CD4-positive, alpha-beta T cell treated with Interleukin-4 for 1 hour (primary cell): ENCODE measurements around the gene SPSB3.

ENCODE experiments used
- DNase-seq, 2 donors: peaks; one replicate each; pipeline ENCODE4 v3.0.0-alpha.2; 2020 to 2022

SPSB3 gene

DNA sequence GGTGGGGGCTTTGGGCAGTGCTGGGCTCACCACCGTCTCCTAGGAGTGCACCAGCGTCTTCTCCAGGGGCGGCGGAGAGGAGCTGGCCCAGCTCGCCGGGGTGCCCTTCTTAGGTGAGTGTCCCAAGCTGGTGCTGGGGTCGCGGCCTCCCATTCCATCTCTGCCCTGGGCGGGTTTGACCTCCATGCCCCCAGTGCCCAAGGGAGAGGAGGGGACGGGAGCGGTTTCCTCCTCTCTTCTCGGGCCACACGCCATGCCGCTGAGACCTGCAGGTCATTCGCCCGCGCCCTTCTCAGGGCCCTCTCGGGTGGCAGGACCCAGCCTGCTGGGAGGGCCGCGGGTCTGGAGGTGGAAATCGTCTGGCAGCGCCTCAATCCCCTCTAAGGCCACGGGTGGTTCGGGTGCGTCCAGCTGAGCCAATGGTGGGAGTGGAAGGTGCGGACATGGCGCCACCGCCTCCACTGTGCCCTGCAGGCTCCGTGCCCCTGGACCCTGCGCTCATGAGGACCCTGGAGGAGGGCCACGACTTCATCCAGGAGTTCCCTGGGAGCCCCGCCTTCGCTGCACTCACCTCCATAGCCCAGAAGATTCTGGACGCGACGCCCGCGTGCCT, 5.8 kb upstream of the SPSB3 start:
- DNase-seq: no peak

DNA sequence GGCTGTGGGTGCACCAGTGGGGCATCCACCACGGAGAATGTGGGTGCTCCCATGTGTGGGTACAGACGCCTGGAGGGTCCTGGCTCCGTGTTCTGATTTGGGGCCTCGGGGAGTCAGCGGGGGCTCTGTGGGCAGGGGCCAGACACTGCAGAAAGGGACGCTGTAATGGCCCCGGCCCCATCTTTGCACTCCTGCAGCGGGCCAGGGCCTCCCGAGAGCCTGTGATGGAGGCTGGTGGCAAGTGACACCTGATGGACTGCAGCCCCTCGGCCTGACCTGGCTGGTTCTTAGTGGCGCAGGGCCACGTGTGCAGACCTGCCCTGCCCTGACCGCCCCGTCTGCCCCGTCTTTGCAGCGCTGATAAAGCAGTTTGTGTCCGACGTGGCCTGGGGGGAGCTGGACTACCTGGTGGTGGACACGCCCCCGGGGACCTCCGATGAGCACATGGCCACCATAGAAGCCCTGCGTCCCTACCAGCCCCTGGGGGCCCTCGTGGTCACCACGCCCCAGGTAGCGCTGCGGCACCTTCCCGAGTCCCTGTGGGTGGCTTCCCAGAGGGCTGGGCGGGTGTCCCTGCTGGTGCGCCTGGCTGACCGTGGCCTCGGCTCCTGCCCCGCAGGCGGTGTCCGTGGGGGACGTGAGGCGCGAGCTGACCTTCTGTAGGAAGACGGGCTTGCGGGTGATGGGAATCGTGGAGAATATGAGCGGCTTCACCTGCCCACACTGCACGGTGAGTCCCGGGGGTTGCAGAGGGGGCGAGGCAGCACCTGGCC, 5.1 kb upstream of the SPSB3 start:
- no peak for DNase-seq

DNA sequence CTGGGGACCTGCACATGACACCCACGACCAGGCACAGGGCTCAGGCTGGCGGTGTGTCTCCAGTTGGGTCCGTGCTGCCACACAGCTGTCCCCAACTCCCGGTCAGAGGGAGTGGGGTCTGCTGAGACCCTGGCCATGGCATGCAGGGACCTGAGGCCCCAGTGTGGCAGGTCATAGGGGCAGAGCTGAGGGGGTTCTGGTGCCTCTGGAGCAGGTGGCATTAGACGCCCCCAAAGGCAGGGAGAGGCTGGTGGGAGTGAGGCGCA, 4.6 kb upstream of the SPSB3 start:
- no peak for DNase-seq

DNA sequence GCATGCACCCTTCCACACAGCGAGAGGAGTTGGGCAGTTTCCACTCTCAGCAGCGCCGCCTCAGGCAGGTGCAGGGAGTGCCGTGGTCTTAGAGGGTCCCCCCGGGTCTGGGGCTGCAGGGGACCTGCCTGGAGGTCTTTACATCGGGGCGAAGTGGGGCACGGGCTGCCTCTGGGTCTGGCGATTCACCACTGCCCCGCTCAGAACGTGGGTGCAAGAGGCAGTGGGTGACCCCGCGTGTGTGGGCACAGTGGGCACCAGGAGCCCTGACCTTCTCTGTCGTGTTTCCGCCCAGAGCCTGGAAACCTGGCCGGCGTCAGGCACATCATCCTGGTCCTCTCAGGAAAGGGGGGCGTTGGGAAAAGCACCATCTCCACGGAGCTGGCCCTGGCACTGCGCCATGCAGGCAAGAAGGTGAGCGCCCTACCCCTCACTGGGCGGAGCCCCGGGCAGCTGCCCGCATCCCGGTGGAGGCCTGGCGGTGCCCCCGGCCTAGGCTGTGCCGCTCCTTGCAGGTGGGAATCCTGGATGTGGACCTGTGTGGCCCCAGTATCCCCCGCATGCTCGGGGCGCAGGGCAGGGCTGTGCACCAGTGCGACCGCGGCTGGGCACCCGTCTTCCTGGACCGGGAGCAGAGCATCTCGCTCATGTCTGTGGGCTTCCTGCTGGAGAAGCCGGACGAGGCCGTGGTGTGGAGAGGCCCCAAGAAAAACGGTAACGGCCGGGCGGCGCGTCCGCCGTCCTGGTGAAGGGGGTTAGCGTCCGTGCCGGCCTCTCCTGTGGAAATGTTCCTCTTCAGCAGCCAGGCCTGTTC, 4.1 kb upstream of the SPSB3 start:
- DNase-seq: no peak

DNA sequence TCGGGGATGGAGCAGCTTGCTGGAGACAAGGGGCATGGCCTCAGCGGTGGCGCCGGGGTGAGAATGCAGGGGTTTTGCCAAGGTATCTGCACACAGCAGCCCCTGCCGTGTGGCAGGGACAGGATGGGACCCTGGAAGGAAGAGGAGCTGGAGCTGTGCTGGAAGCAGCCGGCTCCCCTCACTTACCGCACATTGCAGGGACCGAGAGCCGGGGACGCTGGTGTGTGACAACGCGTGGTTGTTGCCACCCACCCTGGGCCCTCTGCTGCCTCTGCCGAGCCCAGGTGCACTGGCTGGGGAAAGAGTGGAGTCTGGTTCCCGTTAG, 3.4 kb upstream of the SPSB3 start:
- DNase-seq: no peak

DNA sequence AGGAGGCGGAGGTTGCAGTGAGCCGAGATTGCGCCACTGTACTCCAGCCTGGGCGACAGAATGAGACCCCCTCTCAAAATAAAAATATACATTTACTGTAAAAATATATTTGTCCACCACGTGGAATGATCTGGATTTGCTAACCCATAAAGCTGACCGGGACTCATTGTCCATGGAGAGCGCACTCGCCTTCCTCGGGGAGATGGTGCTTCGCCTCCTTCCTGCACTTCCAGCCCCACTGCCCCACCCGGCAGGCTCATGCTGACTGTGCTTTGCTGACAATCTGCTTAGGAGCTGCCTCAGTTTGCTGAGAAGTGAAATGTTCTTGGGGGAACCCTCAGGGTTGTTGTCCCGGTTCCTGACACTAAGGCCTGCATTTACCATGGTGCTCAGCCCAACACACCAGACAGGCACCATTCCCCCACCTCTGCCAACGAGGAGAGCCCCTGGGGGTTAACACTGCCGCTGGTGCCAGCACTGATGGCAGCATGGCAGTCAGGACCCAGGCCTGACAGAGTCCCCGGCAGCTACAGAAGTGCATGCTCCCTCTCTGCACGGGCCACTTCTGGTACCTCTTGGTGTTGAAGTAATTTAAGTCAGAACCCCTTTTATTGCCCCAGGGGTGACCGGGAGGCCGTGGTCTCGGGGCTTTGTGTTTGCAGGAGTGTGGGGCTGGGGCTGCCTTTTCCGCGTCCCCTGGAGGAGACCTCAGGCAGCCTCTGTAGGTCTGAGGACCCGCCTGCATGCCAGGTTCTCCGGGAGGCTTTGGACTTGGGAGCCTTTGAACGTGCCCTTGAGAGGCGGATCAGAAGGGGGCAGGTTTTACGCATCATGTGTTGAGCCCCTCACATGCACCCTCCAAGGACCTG, 2.8 kb upstream of the SPSB3 start:
- no peak for DNase-seq

DNA sequence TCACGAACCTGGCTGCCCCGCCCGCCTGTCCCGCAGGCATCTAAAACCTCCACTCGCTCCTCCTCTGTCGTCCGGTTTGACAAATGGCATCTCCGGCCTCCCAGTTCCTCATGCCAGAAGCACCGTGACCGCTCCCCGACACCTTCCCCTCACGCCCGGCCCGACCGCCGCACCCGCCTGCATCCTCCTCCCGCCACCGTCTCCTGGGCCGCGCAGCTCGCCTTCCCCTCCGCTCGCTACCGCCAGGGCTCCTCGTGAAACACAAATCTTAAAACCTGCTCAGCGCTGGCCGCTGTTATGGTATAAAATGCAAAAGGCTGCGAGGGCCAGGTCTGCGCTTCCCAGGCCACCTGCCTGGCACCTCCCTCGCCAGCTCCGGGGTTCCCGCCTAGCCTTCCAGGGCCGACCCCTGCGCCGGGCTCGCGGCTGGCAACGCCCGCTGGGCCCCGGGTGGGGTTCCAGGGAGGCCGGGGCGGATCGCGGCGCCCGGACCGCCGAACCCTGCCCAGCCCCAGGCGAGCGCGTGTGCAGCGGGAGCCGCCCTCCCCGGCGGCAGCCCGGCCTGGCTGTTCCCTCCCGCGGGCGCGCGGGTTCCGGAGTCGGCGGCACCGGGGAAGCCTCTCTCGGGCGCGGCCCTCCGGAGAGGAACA, 488 bp downstream of the SPSB3 start:
- peak in 1 of 2 donors; percentile 23 for DNase-seq

DNA sequence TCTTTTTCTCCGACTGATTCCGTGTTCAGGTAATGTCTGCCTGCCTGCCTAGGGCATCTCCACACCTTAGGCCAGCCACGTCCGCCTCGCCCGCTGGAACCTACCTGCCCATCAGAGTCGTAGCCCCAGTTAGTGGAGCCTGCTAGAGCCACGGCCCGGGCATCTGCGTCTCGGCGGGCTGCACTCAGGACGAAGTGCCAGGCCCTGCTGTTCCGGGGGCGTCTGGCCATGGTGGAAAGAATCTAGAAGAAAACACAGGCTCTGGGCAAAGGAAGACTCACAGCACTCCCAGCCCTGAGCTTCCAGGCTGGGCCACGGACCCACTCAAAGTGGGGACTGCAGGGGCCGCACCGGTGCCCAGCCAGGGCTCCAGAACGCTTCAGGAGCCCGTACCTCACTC, 1.1 kb downstream of the SPSB3 start:
- DNase-seq: no peak

DNA sequence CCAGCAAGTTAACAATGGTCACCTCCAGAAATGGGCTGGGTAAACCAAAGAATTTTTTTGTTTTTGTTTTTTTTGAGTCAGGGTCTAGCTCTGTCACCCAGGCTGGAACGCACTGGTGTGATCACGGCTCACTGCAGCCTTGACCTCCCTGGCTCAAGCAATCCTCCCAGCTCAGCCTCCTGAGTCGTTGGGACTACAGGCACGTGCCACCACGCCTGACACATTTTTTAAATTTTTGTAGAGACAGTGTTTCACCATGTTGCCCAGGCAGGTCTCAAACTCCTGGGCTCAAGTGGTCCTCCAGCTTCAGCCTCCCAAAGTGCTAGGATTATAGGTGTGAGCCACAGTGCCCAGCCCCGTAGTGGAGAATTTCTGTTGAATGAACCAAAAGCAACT, 1.7 kb downstream of the SPSB3 start:
- no peak for DNase-seq

DNA sequence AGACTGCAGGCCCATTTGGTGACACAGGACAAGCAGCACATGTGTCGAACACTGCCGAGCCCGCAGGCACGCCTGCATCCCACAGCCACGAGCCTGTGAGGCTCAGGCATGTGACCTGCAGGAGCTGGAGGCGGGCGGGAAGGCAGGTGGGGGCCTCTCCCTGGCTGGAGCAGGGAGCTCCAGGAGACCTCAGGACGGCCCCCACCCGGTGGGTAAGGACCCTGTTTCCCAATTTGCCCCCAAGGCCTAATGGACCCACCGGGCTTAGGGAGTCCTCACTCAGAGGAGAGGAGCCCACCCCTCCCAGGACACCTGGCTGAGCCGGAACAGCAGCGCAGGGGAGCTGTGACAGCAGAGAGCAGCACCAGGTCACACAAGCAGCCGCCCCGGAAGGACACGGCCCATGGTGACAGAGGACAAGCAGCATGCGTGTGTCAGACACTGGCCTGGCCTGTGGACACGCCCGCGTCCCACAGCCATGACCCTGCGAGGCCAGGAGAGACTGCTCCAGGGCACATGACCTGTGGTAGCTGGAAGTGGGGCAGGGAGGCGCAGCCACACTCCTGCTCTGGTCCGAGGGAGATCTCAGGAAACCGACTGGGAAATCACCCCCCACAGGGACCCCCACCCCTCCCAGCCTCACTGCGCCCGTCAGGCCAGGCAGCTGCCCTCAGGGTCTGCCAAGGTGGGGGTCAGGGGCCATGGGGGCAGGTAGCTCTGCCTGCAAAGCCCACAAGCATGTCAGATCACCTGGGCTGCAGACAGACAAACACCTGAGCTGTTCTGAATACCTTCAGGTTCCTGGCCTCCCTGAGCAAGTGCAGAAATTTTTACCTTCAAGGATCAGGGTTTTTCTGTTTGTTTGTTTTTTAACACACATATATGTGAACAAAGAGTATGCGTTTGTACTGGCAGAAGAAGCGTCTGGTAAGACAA, 2.4 kb downstream of the SPSB3 start:
- no peak for DNase-seq

DNA sequence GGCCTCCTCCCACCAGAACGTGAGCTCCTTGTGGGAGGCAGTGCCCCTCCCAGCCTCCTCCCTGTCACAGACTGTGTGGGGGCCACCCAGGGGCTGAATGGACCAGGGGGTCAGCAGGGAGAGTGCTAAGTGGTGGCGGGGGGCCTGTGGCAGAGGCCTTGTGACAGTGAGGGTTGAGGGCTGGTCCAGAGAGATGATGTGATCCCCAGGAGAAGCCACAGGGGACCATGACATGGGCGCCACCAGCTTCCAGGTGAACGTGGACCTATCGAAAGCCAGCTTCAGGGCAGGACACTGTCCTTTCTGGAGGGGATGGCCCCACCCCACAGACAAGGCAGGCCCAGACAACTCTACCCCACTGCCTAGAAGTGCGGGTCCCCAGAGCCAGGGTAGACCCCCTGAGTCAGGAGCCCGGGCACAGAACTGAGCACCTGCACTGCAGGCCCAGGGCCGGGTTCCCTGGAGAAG, 3.1 kb downstream of the SPSB3 start:
- DNase-seq: no peak

DNA sequence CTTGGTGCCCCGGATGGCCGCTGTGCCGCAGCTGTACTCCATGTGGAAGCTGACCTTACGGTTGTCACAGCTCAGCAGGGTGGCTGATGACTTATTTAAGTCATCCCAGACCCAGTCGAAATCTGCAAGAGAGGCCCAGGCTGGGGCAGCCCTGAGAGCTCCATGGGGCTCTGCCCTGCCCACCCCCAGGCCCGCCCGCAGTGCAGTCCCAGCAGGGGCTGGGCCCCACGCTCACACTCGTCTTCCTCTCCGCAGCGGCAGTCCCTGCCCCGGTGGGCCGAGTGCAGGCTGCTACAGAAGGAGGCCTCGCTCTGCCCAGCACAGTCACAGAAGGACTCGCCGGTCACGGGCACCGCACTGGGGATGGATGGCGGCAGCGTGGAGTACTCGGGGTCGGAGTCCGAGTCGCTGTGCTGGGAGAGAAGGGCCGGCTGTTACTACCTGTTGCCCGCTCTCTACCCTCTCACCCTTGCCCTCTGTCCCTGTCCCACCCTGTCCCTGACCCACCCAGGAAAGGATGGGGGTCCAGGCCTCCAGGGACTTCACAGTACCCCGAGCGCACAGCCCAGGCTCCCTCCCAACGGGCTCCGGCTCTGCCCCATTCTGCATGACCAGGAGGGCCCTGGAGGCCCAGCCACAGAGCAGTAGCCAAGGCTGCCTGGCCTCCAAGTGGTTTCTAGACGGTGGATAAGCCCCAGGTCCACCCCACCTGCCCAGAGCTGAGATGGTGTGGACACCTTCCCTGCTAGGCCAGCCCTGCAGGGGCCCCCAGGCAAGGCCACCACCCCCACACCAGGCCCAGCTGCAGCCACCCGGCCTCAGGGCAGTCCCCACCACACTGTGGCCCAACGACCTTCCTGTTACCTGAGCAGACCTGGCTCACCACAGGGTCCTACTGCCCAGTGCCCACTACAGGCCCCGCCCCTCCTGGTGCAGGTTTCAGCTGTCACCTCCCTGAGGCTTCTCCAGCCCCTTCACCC, 3.9 kb downstream of the SPSB3 start:
- DNase-seq: no peak

DNA sequence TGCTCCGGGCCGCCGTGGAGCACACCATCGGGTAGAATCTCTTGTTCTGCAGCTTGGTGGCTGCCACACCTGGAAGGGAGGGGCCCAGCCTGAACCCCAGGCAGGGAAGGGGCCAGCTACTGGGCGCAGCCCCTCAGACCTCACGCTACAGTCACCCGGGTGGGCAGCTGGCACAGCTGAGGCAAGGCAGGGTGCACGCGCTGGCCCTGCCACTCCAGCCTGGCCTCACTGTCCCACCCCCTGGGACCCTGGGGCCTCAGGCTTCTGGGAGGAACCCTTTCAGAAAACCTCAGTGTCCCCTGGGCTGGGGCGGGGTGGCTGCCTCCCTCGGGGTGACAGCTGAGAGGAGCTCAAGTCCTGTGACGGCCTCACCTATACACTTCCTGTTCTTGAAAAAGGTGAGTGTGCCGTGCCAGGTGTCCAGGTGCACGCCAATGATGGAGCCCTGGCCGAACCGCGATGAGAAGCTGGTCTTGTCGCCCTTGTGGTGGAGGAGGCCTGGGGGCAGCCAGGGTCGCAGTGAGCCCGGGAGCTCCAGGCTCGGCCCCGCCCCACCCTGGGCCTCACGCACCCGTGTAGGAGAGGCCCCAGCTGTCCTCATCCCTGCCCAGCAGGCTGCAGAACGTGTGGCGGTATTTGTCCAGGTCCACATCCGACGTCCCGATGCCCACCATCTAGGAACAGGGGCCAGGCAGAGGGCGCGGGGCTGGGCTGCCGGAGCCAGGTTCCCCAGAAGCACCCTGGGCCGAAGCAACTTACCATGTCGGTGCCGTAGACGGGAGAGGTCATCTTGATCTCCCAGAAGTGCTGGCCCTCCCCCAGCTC, 4.8 kb downstream of the SPSB3 start:
- no peak for DNase-seq

DNA sequence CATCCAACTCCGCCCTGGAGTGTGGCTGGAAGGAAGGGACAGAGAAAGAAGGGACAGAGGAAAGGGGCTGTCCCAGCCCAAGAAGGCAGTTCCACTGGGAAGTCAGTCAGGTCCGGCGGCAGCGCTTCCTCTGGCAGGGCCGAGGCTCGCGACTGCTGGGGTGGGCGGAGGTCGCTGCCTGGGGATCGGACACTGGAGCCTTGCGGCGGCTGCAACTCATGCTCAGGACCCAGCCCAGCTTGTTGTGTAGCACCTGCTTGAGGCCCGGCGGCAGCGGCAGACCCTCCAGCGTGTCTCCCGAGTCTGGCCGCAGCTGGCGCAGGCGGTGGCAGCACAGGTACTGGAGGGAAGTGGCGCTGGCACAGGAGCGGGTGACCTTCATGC, 5.4 kb downstream of the SPSB3 start:
- no peak for DNase-seq

DNA sequence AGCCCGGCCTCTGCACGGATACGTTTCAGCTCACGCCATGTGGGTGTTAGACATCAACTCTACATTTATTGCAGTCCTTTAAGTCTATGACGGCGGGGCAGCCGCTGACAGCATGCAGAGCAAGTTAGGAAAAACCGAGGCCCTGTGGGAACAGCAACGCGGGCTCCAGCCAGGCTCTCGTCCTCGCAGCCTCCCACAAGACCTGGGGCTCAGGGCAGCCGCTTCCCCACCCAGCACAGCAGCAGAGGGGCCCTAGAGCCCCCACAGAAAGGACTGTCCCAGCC, 5.8 kb downstream of the SPSB3 start:
- DNase-seq: no peak

DNA sequence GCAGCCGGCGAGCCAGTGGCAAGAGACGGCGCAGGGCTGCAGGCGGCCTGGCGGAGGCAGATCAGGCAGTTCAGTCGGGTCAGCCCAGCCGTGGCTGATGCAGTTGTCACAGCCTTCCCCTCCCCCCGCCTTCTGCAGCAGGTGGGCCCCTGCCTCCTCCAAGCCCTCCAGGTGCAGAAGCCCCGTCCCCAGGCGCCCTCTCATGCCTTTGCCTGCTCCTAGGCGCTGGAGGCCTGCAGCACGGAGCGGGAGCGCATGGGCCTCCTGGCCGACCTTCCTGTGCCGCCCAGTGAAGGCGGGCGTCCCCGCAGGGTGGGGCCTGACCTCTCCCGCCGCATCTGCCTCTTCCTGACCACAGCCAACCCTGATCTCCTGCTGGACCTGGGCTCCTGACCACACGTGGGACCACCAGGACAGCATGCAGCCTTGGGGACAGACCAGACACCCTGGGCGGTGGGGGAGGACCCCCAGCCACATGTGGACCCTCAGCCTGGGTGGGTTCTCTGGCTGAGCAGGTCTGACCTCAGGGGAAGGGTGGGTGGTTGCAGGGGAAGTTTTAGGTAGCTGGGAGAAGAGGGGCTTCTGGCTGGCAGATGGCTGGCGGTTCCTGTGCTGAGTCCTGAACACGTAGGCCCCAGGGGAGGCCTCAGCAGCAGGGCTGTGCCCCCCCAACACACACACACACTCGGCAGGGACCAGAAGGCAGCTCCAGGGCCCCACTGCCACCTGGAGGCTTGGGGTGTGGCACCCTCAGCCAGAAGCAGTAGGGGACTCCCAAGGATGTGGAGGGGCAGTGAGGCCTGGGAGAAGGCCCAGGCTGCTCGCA, 6.3 kb downstream of the SPSB3 start:
- DNase-seq: no peak

DNA sequence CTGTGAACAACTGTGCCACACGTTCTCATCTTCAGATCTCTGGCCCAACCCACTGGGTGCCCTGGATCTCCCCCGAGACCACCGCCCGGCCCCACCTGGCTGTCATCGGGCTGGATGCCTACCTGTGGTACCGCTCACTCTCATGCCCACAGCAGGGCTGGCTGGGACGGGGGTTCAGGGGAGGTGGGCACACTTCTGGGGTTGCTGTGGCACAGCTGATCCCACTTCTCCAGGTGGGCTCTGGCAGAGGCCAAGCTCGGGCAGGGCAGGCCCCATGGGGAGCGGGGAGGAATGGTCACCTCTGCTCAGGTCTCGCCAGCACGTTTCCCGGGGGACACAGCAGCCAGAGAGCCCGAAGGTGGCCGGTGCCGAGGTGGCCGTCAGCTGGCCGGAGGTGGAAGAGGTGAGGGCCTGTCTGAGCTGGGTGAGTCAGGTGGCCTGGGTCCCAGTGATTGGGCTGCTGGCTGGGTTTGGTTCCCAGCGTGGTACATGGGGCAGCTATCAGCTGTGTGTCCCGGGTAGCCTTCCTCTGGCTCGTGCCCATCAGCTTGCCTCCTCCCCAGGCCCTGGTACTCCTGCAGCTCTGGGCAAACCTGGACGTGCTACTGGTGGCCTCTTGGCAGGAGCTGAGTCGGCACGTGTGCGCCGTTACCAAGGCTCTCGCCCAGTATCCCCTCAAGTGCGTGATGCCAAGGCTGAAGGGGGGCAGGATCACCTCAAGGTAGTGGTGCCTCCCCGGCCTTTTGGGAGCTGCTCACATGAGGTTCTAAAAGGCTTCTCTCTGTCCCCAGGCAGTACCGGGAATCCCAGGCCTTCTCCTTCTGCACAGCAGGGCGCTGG, 7.1 kb downstream of the SPSB3 start:
- no peak for DNase-seq

DNA sequence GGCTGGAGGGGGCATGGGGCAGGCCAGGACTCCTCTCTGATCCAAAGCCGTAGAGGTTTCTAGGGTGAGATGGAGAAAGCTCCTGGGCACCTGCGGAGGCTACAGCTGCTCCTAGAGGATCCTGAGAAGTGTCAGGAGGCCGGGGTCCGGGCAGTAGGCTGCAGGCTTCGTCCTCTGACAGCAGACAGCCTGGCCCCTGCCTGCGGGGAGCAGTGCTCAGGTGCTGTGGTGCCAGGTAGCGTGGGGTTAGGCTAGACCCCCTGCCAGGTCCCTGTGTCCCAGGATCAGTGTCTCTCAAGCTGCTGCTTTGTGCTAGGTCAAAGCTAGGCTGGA, 8.0 kb downstream of the SPSB3 start:
- DNase-seq: no peak
